Measurements from ENCODE around the gene SLC35G2.

The SLC35G2 gene

GRCh38 chr3:136844724-136845123, 25.8 kb downstream of the SLC35G2 start:
- Mint-ChIP-seq H3K27ac (no peak overlapping the region), H3K9me3 (no peaks in the 10 kb centered on the region), H3K4me1 (no peaks in the 10 kb centered on the region), H3K27me3 (ENCODE audit: low read depth) (no peaks in the 10 kb centered on the region), H3K4me3 (no peak overlapping the region), H3K36me3 (ENCODE audit: low read depth) (peaks cover 38% of the 10 kb centered on the region)
- no peak for TF ChIP-seq CTCF (IDR thresholded peaks at IDR 0.05; ENCODE audit: unreplicated experiment in 3 of 3)

GRCh38 chr3:136852180-136852579, 33.3 kb downstream of the SLC35G2 start:
- Mint-ChIP-seq H3K27ac (no peak overlapping the region), H3K4me3 (no peak overlapping the region), H3K9me3 (peaks cover 3% of the 10 kb centered on the region), H3K27me3 (ENCODE audit: low read depth) (no peaks in the 10 kb centered on the region), H3K4me1 (no peaks in the 10 kb centered on the region), H3K36me3 (ENCODE audit: low read depth) (peaks cover 37% of the 10 kb centered on the region)
- no peak for TF ChIP-seq CTCF (IDR thresholded peaks at IDR 0.05; ENCODE audit: unreplicated experiment in 3 of 3)

- H3K9me3 Mint-ChIP-seq: peaks cover 3% of the 10 kb centered on the region
- H3K27me3 Mint-ChIP-seq (ENCODE audit: low read depth): no peaks in the 10 kb centered on the region
- peaks cover 16% of the 10 kb centered on the region for H3K4me1 Mint-ChIP-seq
- peaks cover 36% of the 10 kb centered on the region for H3K36me3 Mint-ChIP-seq (ENCODE audit: low read depth)
- H3K4me3 Mint-ChIP-seq: no peak overlapping the region
- no peak for TF ChIP-seq CTCF (IDR thresholded peaks at IDR 0.05; ENCODE audit: unreplicated experiment in 3 of 3)
- no peak overlapping the region for H3K27ac Mint-ChIP-seq
Measured at GRCh38 chr3:136856665-136857064, 37.7 kb downstream of the SLC35G2 start.

- Mint-ChIP-seq H3K4me1 (peaks cover 26% of the 10 kb centered on the region), H3K27me3 (ENCODE audit: low read depth) (no peaks in the 10 kb centered on the region), H3K9me3 (peaks cover 3% of the 10 kb centered on the region), H3K36me3 (ENCODE audit: low read depth) (peaks cover 36% of the 10 kb centered on the region), H3K27ac (no peak overlapping the region), H3K4me3 (no peak overlapping the region)
- TF ChIP-seq CTCF (IDR thresholded peaks at IDR 0.05; ENCODE audit: unreplicated experiment in 3 of 3): no peak
Measured at GRCh38 chr3:136858381-136858780, 39.5 kb downstream of the SLC35G2 start.

GRCh38 chr3:136860541-136860940, 41.6 kb downstream of the SLC35G2 start:
- Mint-ChIP-seq H3K27ac (peak overlapping the region; percentile 70 to 98 (median 94)), H3K4me1 (peaks cover 28% of the 10 kb centered on the region), H3K4me3 (peak overlapping the region; percentile 92 to 96 (median 96)), H3K9me3 (peaks cover 3% of the 10 kb centered on the region), H3K36me3 (ENCODE audit: low read depth) (peaks cover 30% of the 10 kb centered on the region), H3K27me3 (ENCODE audit: low read depth) (no peaks in the 10 kb centered on the region)
- no peak for TF ChIP-seq CTCF (IDR thresholded peaks at IDR 0.05; ENCODE audit: unreplicated experiment in 3 of 3)

GRCh38 chr3:136861890-136862616, 43.1 kb downstream of the SLC35G2 start, which contains the start of gene NCK1:
Gene NCK1 (plus strand): TSS chr3:136862208. CDS start chr3:136928002, 65,794 bp downstream.
- H3K36me3 Mint-ChIP-seq (ENCODE audit: low read depth): peaks cover 18% of the 10 kb centered on the region
- peak within 1 kb of the TSS; percentile 94 to 98 (median 96) for H3K27ac Mint-ChIP-seq
- H3K4me1 Mint-ChIP-seq: peaks cover 28% of the 10 kb centered on the region
- peak within 1 kb of the TSS; percentile 92 to 96 (median 96) for H3K4me3 Mint-ChIP-seq
- TF ChIP-seq CTCF (IDR thresholded peaks at IDR 0.05; ENCODE audit: unreplicated experiment in 3 of 3): peak; percentile 21 to 32 (median 28)
- H3K27me3 Mint-ChIP-seq (ENCODE audit: low read depth): no peaks in the 10 kb centered on the region
- no peaks in the 10 kb centered on the region for H3K9me3 Mint-ChIP-seq

Data from nephron (organoid).